Skin of body (tissue), 2 donors: ENCODE results near the gene PDZD7. TPM values are rescaled to one million over a fixed set of nuclear protein-coding genes. Genes with fewer than 3 reads are reported as not detected.

Experiments used
- DNase-seq: peaks from one replicate; lab custom pipeline; 2025; lab: John Stamatoyannopoulos, UW
- total RNA-seq: library from RNA; depleted of rRNA; stranded (reverse); fragments of >200 nt; gene quantifications from one replicate; pipeline ENCODE4 v1.2.3, GENCODE V29; 2014

Gene PDZD7
- total RNA-seq, 1 donor from 2014 or later: 1.2 TPM

DNA sequence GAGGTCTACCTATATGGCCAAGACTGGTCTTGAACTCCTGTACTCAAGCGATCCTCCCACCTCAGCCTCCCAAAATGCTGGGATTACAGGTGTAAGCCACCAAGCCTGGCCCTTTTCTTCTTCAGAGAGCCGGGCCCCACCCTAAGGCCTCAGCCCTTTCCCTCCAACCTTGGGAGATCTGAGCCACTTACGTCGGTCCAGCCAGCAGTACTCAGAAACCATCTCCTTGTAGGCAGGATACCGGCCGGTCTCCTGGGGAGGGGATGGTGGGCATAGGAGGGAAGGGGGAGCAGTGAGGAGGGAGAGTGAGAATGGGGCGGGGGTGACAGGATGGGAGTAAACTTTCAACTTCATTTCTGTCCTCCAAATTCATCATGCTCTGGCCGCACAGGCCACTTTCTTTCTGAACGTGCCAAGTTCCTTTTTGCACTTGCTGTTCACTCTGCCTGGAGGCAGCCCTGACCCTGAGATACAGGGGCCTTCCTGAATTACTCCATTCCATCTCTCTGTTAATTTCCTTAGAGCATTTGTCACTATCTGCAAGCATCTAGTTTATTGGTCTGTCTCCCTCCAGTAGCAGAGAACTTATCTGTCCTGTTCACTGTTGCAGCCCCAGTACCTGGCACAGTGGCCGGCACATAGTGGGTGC lies 10.4 kb downstream of the PDZD7 start:
- DNase-seq: no peak

DNA sequence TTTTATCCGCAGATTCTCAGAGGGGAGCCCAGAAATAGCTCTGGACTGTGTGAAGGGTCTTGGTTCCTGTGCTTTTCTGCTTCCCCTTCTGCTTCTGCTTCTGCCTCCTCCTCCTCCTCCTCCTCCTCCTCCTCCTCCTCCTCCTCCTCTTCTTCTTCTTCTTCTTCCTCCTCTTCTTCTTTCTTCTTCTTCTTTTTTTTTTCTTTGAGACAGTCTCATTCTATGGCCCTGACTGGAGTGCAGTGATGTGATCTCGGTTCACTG lies 11.6 kb downstream of the PDZD7 start:
- no peak for DNase-seq

DNA sequence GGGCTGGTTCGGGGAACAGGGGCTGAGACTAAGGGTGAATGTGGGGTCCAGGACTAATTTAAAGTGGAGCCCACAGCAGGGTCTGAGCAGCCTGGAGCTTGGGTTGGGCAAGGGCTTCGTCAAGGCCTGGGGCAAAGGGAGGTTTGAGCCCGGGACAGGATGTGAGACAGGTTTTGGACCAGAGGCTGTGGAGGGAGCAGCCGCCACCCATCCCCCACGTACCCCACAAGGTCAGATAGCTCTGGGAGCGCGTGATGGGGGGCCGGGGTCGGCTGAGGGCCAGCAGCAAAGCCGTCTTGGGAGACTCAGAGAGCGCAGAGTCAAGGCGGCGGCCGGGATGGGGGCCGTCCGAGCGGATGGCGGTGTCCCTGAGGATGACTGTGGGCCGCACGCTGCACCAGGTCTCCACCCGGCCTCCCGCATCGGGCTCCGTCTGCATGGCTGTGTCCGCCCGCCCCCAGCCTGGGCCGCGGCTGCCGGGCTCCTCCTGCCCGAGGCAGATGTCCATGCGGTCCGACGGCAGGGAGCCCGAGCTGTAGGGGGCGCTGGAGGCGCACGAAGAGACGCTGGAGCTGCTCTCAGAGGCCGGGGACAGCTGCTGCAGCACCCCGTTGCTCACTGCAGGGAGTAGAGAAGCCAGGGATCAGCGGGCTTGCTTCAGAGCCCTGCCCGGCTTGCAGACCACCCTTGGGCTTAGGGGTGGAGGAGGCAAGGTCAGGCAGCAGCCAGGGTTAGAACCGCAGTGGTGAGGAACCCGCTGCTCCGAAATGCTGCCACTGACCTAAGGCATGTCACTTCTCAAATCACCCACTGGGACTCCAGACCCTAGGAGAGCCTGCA lies 12.1 kb downstream of the PDZD7 start:
- DNase-seq: no peak

DNA sequence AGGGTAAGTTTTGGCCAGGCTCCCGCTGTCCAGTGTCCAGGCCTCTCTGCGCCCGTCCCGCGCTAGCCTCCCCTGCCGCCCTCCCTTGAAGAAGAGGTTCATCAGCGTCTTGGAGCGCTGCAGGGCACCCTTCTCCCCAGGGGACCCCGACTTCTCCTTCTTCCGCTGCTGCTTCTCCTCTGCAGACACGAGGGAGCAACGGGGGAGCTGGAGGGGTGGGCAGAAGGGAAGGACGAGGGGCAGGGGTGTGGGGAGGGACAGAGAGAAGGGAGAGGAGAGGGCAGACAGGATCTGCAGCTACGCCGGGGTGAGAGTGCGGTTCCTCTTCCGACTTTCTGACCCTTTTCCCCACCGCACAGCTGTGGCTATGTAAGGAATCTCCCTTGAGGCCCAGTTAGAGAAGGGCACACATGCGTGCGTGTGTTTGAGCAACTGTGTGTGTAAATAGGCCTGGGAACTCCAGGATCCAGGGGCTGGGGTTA lies 12.8 kb downstream of the PDZD7 start:
- DNase-seq: no peak

DNA sequence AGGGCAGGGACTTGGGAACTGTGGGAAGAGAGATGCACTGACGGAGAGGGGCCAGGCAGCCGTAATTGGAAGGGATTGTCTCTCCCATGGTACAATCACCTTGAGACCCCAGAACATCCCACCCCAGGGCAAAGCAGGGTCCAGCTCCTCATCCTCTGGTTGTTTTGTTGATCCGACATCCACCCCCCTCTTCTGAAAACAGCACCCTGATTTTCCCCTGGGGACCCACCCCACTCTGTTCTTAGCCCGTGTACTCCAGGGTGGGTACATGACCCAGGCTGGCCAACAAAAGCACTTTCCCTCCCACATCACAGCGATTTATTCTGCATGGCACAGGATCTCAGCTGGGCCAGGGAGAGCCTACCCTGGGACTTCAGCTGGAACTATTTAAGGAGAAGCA lies 14.1 kb downstream of the PDZD7 start:
- no peak for DNase-seq

DNA sequence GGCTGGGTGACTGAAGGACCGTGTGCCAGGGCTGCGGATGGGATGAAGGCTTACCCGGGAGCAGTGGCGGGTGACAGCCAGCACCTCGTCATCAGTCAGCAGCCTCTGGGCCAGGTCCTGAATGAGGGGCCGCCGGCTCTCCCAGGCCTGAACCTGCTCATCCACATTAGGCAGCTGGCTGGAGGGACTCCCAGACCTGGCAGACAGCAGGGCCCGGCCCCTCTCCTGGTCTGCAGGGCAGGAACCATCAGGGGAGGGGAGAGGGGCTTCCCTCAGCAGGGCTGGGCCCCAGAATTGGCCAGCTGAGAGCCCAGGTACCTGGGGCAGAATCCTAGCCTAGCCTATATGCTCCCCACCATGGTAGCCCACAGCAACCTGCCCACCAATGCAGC lies 15.4 kb downstream of the PDZD7 start:
- DNase-seq: no peak

DNA sequence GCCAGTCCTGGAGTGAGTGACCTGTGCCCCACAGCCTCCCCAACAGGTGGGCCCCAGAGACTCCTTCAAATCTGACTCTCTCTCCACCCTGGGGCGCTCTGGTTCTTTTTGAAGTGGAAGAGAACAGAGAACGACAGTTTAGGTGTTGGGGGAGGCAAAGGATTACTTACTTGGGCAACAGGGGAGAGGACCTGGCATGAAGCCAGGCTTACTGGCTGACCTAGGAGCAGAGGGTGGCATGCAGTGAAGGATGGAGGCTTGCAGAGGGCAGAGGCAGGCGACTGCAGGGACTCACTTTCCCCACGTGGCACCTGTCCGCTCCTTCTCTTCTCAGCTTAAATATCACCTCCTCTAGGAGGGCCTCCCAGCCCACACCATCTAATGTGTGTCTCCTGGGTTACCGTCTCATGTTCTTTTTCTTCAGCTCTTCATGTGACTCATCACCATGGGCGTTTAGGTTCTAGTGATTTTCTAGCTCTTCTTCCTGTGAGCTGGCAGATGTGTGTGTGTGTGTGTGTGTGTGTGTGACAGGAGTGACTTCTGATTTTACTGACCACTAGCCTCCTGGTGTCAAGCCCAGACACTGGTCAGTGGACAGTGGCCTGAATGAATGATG lies 15.9 kb downstream of the PDZD7 start:
- DNase-seq: no peak

DNA sequence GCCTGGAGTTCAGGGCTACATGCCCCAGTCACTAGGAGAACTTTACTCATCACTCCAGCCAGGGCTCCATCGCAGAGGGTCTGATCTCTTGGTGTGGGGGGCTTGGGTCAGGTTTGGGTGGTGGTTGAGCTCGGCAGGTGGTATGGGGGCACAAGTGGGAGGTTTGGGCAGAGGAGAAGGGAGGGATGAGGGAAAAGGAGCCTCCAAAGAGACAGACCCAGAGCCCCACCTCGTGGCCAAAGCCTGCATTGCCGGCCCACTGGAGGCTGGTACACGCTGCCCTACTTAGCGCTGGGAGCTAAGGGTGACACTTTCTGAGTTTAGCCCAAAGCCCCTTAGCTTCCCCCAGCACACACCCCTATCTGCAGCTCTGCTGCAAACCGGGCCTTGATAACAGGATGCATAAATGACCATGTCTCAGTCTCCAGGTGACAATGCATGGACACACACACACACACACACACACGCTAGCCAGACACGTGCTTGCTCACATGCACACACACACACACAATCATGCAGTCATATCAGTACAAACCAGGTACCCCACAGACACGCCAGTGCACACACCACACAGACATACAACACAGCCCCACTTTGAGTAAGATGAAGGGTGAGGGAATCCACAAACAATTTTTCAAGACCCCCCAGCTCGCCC lies 16.6 kb downstream of the PDZD7 start:
- peak; percentile 46 for DNase-seq

DNA sequence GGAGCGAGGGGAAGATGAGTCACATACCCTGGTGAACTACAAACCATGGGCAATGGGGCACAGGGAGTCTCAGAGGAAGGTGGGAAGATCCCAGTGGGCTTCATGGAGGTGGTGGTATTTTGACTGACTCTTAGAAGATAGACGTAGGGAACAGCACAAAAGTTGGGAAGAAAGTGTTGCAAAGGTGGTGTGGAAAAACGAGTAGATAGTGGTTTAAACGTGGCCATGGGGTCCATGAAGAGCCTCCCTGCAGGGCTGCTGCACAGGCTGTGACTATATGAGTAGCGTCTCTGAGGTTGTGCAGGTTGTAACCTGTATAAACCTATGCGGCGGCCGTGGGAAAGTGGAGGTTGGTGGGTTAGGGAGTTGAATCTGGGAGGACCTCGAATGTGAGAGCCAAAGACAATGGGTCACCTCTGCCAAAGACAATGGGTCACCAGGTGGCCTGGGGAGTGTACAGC lies 17.5 kb downstream of the PDZD7 start:
- DNase-seq: no peak

DNA sequence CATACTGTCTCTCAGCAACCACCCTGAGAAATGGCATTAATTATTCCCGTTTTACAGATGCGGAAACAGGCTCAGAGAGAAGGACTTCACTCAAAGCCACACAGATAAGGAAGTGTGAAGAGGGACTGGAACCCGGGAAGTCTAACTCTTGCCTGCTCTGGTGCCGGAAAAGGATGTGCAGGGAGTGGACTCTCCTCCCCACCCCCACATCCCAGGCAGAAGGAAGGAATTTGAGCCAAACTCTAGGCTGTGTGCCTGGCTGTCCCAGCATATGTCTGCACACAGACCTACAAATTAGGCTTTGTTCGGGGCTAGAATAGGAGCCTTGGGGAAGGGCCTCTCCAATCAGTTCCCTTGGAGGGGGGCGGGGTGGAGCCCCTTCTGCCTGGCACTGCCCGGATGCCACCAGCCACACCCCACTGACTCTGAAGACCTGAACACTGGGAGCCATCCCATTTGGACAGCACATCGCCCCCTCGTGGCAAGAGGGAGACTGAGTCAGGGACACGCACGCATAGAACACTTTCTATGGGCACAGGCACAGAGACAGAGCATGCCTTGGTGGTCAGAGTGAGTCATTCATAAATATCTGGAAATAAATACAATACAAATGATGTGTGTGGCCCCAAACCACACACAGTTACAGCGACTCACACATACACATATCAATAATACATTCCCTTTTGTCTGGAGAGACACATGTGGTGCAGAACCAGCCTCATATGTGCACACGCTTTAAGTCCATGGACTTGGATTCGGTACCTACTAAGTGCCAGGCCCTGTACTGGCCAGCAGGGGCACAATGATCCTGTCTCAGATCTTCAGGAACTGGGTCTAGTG lies 18.2 kb downstream of the PDZD7 start:
- peak; percentile 86 for DNase-seq

DNA sequence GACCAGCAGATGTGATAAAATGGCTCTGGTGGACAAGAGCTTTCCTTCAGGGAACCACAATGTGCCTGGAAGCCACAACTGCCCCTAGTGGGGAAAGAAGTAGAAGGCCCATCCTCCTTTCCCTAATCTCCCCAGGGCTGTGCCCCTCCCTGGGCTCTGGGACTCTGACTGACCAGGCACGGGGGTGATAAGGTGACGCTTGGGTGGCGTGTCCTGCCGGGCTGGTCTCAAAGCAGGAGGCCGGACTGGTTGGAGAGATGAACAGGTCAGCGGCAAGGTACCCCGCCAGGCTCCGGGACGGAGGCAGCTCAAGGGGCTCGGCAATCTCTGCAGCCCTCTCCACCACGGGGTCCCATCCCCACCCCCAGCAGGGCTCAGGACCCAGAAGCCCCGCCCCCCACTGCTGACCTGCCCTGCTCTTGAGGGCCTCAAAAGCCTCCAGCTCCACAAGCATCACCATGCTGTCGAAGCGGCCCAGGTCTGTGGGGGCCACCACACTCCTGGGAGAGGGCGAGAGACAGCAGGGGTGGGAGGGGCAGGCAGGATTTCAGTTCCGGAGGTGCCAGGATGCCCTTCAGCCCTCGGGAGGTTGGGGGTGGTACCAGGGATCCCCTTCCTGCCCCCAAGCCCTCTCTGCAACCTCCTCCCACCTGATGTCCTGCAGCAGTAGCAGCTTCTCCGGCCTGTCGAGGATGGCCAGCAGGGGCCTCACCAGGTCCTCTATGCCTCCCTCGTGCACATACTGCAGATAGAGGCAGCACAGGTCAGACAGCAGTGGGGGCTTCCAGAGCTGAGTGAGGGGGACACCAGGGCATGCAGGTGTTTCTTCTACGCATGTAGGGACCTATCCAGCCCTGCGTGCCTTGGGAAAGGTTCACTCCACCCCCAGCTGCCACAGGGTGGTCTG lies 19.2 kb downstream of the PDZD7 start:
- DNase-seq: no peak

DNA sequence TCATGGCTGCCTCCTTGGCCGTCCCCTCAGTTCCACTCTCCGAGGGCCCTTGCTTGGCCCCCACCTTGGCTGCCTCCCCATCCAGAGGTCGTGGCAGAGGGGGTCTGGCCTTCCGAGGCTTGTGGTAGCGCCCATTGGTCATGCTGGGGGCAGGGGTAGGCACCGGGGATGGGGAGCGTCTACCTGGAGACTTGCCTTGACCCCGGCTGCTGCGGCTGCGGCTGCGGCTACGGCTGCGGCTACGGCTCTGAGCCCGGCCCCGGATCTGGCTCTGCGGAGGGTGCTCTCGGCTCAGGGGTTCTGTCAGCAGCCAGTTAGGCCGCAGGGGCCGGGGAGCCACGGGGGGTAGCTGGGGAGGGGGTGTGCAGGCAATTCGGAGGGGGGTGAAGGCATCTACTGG lies 20.6 kb downstream of the PDZD7 start:
- DNase-seq: no peak

DNA sequence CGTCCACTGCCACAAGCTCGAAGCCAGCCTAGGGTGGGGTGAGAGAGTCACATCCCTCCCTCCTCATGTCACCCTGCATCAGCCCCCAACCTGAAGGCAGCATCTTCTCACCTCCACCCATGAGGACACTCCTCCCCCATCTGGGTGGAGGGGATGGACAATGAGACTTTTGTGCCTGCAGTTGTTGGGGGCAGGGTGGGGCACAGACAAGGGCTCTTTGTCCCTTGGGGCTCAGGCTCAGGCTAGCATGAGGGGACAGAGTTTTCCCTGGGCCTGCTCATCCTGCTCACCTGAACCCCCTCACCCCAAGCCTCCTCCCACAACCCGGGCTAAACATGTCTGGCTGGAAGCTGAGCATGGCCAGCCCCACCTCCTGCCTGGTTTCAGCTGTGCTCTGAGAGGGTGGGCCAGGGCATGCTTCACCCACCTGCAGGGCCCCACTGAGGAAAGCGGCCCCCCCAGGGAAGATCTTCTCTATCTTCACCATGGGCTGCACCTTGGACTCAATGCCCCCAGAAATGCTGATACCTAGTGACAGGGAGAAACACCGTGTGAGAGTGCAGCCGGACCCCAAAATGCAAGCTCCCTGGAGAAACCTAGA lies 22.0 kb downstream of the PDZD7 start:
- DNase-seq: no peak

DNA sequence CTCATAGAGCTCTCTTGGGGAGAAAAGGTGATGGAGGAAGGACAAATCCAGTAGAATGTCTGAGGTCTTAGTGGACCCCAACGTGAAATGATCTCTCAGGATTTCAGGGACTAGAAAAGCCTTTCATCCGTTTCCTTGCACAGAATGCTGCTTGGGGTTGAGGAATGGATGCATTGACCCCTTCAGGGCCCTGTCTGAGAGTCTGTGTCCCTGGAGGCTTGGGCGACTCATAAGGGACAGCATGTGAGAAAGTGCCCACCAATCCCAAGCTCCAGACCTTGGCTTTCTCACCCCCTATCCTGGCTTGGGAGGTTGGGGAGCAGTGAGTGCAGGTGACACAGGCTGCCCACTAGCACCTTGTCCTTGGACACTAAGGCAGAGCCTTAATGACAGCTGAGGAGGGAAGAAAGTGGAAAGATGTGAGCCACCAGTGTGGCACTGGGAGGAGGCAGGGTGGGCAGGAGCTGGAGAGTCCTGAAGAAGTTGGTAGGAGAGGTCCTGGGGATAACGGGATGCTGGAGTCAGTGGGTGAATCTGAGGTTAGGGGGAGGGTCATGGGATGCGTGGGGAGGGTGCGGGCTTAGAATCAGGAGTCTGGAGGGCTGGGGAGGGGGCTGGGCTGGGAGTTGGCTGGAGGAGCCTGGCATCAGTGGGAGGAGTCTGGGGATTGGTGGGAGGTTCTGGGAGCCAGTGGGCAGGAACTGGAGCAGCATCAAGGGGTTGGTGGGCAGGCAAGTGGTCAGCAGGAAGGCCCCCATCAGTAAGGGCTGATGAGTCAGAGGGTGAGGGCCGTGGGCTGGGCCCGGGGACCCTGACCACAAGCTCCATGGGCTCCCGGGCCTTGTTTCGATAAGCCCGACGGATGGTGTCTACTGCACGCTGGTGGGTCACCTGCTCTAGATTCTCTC lies 22.8 kb downstream of the PDZD7 start:
- DNase-seq: no peak

DNA sequence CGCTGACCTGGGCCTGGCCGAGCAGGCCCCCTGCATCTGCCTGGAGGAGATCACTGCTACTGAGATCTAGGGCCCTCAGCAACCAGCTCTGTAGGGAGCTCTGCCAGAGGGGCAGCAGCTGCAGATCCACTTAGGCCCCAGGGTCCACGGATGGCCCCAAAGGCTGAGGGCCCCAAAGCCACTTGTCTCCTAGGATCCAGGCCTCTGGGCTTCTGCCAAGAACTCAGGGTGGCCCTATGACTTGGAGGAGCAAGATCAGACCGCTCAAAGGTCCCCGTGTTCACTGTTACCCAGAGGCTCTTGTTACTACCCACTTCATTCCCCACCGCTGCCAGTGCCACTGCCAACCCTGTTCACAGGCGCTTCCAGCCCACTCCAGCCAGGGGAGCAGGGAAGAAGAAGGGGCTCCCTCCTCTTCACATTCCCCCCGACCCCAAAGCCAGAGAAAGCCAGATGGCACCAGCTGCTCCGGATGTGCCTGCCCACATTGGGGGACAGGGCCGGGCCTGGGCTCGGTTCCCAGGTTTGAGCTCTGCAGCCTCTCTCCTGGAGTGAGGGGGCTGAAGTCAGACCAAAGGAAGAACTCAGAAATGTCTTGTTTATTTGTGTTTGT lies 23.7 kb downstream of the PDZD7 start:
- DNase-seq: no peak

DNA sequence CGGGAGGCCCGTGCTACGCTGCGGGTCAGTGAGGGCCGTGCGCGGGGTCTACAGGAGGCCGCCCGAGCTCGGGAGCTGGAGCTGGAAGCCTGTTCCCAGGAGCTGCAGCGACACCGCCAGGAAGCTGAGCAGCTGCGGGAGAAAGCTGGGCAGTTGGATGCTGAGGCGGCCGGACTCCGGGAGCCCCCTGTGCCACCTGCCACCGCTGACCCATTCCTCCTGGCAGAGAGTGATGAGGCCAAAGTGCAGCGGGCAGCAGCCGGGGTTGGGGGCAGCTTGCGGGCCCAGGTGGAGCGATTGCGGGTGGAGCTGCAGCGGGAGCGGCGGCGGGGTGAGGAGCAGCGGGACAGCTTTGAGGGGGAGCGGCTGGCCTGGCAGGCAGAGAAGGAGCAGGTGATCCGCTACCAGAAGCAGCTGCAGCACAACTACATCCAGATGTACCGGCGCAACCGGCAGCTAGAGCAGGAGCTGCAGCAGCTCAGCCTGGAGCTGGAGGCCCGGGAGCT lies 24.3 kb downstream of the PDZD7 start:
- DNase-seq: no peak

DNA sequence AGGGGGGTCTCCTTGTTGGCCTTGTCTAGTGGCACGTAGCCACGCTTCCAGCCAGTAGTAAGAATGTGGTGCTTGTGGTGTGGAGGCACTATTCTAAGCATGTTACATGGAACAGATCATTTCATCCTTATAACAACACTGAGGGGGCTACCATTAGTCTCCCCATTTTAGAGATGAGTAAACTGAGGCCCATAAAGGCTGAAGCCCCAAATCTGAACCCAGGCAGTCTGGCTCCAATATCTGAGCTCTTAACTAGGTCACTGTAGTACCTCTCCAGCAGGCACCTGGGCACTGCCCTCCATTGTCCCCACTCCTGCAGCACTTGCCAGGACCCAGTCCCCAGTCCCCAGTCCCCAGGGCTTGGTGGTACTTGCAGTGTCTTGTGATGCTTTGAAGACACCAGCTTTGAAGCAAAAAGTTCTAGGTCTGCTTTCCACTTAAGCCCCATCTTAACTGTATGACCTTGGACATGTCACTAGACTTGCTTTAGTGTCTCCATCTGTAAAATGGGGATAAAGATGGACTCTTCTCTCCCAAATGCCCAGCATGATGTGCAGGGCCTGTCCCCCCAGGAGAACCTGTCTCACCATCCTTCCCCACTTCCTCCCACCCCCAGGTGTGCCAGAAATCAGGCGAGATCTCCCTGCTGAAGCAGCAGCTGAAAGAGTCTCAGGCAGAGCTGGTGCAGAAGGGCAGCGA lies 24.9 kb downstream of the PDZD7 start:
- DNase-seq: no peak
